GM23248 (cell line): ENCODE results near the gene EGLN1. TPM values are rescaled to one million over a fixed set of nuclear protein-coding genes. Genes with fewer than 3 reads are reported as not detected.

Experiments
- DNase-seq: peaks from one replicate; pipeline ENCODE4 v3.0.0-alpha.2; 2015
- H2AFZ ChIP-seq: fragments of 200-600 bp; sonication (generic); 2 replicates; pipeline ENCODE4 v1.6.1; 2016; ENCODE audit warnings: antibody characterized with exemption
- H3F3A ChIP-seq: fragments of 200-600 bp; sonication (generic); 2 replicates; pipeline ENCODE4 v1.6.1; 2016; ENCODE audit warnings: mild to moderate bottlenecking, antibody characterized with exemption, mixed run types; ENCODE audit not compliant: insufficient read depth
- H3K27ac ChIP-seq: fragments of 200-600 bp; sonication (generic); 2 replicates; pipeline ENCODE4 v1.5.1; 2016; ENCODE audit warnings: mild to moderate bottlenecking
- H3K27me3 ChIP-seq: fragments of 200-600 bp; sonication (generic); replicated peaks from 2 replicates; pipeline ENCODE4 v1.6.1; 2016; ENCODE audit warnings: mild to moderate bottlenecking; ENCODE audit not compliant: insufficient read depth
- H3K36me3 ChIP-seq: fragments of 200-600 bp; sonication (generic); 2 replicates; pipeline ENCODE4 v1.6.1; 2016; ENCODE audit warnings: low read depth, mild to moderate bottlenecking
- H3K4me1 ChIP-seq: fragments of 200-600 bp; sonication (generic); 2 replicates; pipeline ENCODE4 v1.6.1; 2016; ENCODE audit warnings: mild to moderate bottlenecking; ENCODE audit not compliant: insufficient read depth
- H3K4me2 ChIP-seq: fragments of 200-600 bp; sonication (generic); one replicate; pipeline ENCODE4 v1.6.1; 2016; ENCODE audit warnings: mild to moderate bottlenecking; ENCODE audit not compliant: unreplicated experiment
- H3K4me3 ChIP-seq: fragments of 200-600 bp; sonication (generic); 2 replicates; pipeline ENCODE4 v1.5.1; 2016; ENCODE audit warnings: mild to moderate bottlenecking
- H3K79me2 ChIP-seq: fragments of 200-600 bp; sonication (generic); 2 replicates; pipeline ENCODE4 v1.6.1; 2016; ENCODE audit warnings: mild to moderate bottlenecking; ENCODE audit not compliant: insufficient read depth
- H3K9ac ChIP-seq: fragments of 200-600 bp; sonication (generic); 2 replicates; pipeline ENCODE4 v1.6.1; 2016; ENCODE audit warnings: mild to moderate bottlenecking
- H3K9me2 ChIP-seq: fragments of 200-600 bp; sonication (generic); 2 replicates; pipeline ENCODE4 v1.6.1; 2016; ENCODE audit warnings: mixed run types, mild to moderate bottlenecking, moderate library complexity; ENCODE audit not compliant: insufficient read depth
- H3K9me3 ChIP-seq: fragments of 200-600 bp; sonication (generic); one replicate; pipeline ENCODE4 v1.6.1; 2017; ENCODE audit warnings: low read depth
- H4K20me1 ChIP-seq: fragments of 200-600 bp; sonication (generic); 2 replicates; pipeline ENCODE4 v1.6.0; 2016; ENCODE audit not compliant: insufficient read depth
- EZH2 ChIP-seq: fragments of 200-600 bp; sonication (generic); IDR thresholded peaks from 2 replicates; pipeline ENCODE4 v1.6.1; 2018; ENCODE audit warnings: antibody characterized with exemption, mild to moderate bottlenecking; ENCODE audit not compliant: insufficient read depth, poor library complexity, severe bottlenecking
- EZH2phosphoT487 ChIP-seq: fragments of 200-600 bp; sonication (generic); IDR thresholded peaks from 2 replicates; pipeline ENCODE4 v1.6.1; 2018; ENCODE audit warnings: antibody characterized with exemption, moderate library complexity, mild to moderate bottlenecking, low read depth; ENCODE audit not compliant: insufficient read depth
- WGBS, 2 experiments: methylation state at CpG; one replicate each; pipeline ENCODE4 v1.1.6; 2015 to 2017; ENCODE audit warnings: low lambda C conversion rate in 2 of 2, low coverage in 1 of 2; ENCODE audit errors: missing lambda C conversion rate in 2 of 2; 5-methylcytosine and 5-hydroxymethylcytosine counted together
- in situ Hi-C: fragments of 300-500 bp; cut with MboI; formaldehyde crosslinking; loops from 2 replicates; pipeline ENCODE4 v1.15.0; 2020
- polyA plus RNA-seq: library from polyadenylated mRNA; unstranded; fragments of >200 nt; fragmentation: Nextera tagmentation; extraction: Ambion mirVana; gene quantifications from 2 replicates; pipeline ENCODE4 v1.2.1, GENCODE V29; 2016
- total RNA-seq: library from RNA; depleted of rRNA; stranded (reverse); fragments of >200 nt; shearing (Covaris generic); gene quantifications from 2 replicates; pipeline ENCODE4 v1.2.3, GENCODE V29; 2014

The EGLN1 gene
- total and polyA plus RNA-seq, 2 experiments from 2014 or later, result 17.6 to 51.8 TPM

DNA sequence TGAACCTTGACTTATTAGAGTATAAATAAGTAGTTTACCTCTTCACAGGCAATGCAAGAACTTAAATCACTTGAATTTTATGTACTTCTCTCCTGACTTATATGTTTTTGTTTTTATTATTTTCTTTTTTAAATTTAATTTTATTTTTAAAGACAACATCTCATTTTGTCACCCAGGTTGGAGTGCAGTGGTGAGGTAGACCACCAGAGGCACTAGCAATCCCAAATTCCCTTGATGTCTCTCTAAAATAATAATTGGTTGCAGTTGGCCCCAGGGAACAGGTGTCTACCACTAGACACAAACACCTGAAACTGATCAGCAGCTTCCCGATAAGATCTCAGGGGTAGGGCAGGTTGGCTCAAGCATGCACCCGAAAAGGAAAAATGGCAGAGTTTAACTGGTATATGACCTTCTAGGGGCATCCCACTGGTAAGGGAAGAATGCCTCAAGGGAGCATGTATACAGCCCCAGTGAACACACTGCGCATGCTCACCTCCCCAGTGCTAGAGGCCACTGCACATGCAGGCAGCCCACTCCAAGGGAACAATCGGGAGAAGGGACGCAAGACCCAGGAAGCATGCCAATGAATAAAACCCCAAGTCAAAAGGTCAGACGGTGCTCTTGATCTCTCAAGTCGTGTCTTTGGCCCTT, 99.1 kb downstream of the EGLN1 start:
- H3K9me3 ChIP-seq, result no peaks in the 10 kb centered on the region
- in situ Hi-C loops, result no loop called here

DNA sequence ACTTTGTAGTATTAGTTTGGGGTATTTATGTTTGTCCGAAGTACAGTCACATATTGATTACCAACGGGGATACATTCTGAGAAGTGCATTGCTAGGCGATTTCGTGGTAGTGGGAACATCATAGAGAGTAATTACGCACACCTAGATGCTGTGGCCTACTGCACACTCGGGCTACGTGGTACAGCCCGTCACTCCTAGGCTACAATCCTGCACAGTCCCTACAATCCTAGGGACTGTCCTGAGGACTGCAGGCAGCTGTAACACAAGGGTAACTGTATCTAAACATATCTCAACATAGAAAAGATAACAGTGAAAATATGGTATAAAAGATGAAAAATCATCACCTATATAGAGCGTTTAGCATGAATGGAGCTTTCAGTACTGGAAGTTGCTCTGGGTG, 103.0 kb downstream of the EGLN1 start:
- no peak overlapping the region for H3K9ac ChIP-seq
- DNase-seq, result no peak
- H3K4me3 ChIP-seq, result no peak overlapping the region
- no peaks in the 10 kb centered on the region for H3F3A ChIP-seq
- WGBS, 2 experiments, result 76% methylated on average over 9 of the region's 9 CpGs
- no peaks in the 10 kb centered on the region for H3K79me2 ChIP-seq
- H4K20me1 ChIP-seq, result no peaks in the 10 kb centered on the region
- no peaks in the 10 kb centered on the region for H3K27me3 ChIP-seq
- TF ChIP-seq EZH2, result no peak
- TF ChIP-seq EZH2phosphoT487, result no peak
- no peak overlapping the region for H3K27ac ChIP-seq
- in situ Hi-C loops, result no loop called here
- H2AFZ ChIP-seq, result no peak overlapping the region
- H3K36me3 ChIP-seq, result no peaks in the 10 kb centered on the region
- H3K9me3 ChIP-seq, result no peaks in the 10 kb centered on the region
- no peak overlapping the region for H3K4me2 ChIP-seq
- no peaks in the 10 kb centered on the region for H3K9me2 ChIP-seq
- H3K4me1 ChIP-seq, result no peaks in the 10 kb centered on the region; the same call in 1 of the 2 replicates

More for the DNA sequence above, 99.1 kb downstream of the EGLN1 start:
- 80 to 83% methylated on average over 7 of the region's 7 CpGs for WGBS, 2 experiments
- H4K20me1 ChIP-seq, result no peaks in the 10 kb centered on the region
- TF ChIP-seq EZH2 (no peak), EZH2phosphoT487 (no peak)
- DNase-seq, result no peak
- H3K79me2 ChIP-seq, result no peaks in the 10 kb centered on the region
- no peaks in the 10 kb centered on the region for H3K9me2 ChIP-seq
- H3K27me3 ChIP-seq, result no peaks in the 10 kb centered on the region
- no peaks in the 10 kb centered on the region; the same call in 1 of the 2 replicates for H3K4me1 ChIP-seq
- H3K27ac ChIP-seq, result no peak overlapping the region
- H3K9ac ChIP-seq, result no peak overlapping the region
- H3K4me2 ChIP-seq, result no peak overlapping the region
- H2AFZ ChIP-seq, result no peak overlapping the region
- H3K4me3 ChIP-seq, result no peak overlapping the region
- no peaks in the 10 kb centered on the region for H3F3A ChIP-seq
- no peaks in the 10 kb centered on the region for H3K36me3 ChIP-seq

DNA sequence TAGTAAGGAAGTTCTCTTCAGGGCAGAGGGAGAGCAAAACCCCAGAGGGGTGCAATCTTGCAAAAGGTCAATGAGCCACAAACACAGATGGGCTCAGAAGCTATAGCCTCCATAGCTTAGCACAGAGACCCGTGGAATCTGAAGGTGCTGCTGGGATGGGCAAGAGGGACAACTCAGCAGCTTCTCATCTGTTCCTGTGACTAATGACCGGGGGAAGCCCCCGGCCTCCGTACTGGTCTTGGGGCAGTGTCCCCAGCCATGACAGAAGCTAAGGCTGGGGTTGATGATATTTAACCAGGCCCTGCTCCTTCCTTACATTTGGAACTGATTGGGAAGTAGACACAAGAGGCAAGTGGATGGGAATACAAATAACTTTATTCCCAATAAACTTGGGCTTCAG, 103.5 kb downstream of the EGLN1 start:
- Histone ChIP-seq H3K4me3 (no peak overlapping the region), H3K27me3 (no peaks in the 10 kb centered on the region), H3K27ac (no peak overlapping the region), H3K9me3 (no peaks in the 10 kb centered on the region), H3K4me2 (no peak overlapping the region), H3K9ac (no peak overlapping the region), H3F3A (no peaks in the 10 kb centered on the region), H3K4me1 (no peaks in the 10 kb centered on the region), H3K79me2 (no peaks in the 10 kb centered on the region), H3K9me2 (no peaks in the 10 kb centered on the region), H4K20me1 (no peaks in the 10 kb centered on the region), H2AFZ (no peak overlapping the region), H3K36me3 (no peaks in the 10 kb centered on the region)
- in situ Hi-C loops, result no loop called here
- TF ChIP-seq EZH2 (no peak), EZH2phosphoT487 (no peak)
- WGBS, 2 experiments, result 82 to 95% methylated on average over 4 of the region's 4 CpGs
- no peak for DNase-seq

DNA sequence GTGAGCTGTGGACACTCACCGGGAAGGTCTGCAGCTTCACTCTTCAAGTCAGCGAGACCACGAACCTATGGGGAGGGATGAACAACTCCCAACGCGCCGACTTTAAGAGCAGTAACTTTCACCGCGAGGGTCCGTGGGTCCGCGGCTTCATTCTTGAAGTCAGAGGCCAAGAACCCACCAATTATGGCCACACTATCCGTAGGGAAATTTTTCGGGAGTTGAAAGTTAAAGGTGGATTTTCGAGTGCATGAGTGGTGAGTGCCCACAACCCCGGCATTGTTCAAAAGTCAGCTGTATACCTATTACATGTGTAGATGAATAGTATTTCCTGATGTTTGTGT, 104.1 kb downstream of the EGLN1 start:
- TF ChIP-seq EZH2 (no peak), EZH2phosphoT487 (no peak)

More for the DNA sequence above, 104.1 kb downstream of the EGLN1 start:
- Histone ChIP-seq H3K79me2 (no peaks in the 10 kb centered on the region), H3K27me3 (no peaks in the 10 kb centered on the region), H4K20me1 (no peaks in the 10 kb centered on the region), H3K9ac (no peak overlapping the region), H3K27ac (no peak overlapping the region), H3K4me2 (no peak overlapping the region), H2AFZ (no peak overlapping the region), H3K4me1 (no peaks in the 10 kb centered on the region), H3K9me2 (no peaks in the 10 kb centered on the region), H3F3A (no peaks in the 10 kb centered on the region), H3K36me3 (no peaks in the 10 kb centered on the region), H3K9me3 (no peaks in the 10 kb centered on the region), H3K4me3 (no peak overlapping the region)
- in situ Hi-C loops, result no loop called here
- WGBS, 2 experiments, result 89 to 92% methylated on average over 15 of the region's 15 CpGs
- no peak for DNase-seq
